Lung (tissue), 12 donors: ENCODE measurements around the gene SEPTIN5. TPM values are rescaled to one million over a fixed set of nuclear protein-coding genes. Genes with fewer than 3 reads are reported as not detected.

Source experiments
- ATAC-seq: fragments of 200-7000 bp; cut with Tn5 transposase; one replicate; pipeline ENCODE4 v1.9.1; 2020; ENCODE audit warnings: moderate number of reproducible peaks; ENCODE audit not compliant: insufficient read depth, low FRiP score
- DNase-seq, 3 donors: peaks; one replicate each; pipeline ENCODE4 v3.0.0-alpha.2; 2013 to 2017
- H3K27ac ChIP-seq, 2 donors: one replicate each; pipeline ENCODE4 v1.5.1; 2013; ENCODE audit warnings: mild to moderate bottlenecking in 2 of 2, moderate library complexity in 2 of 2, control low read depth in 1 of 2, inconsistent platforms in 1 of 2, low read depth in 1 of 2, low read length in 1 of 2
- H3K27me3 ChIP-seq, 3 donors: one replicate each; pipeline ENCODE4 v1.5.1; 2013; ENCODE audit warnings: low read length in 2 of 3; ENCODE audit not compliant: control insufficient read depth in 3 of 3, insufficient read depth in 3 of 3
- H3K36me3 ChIP-seq, 4 donors: one replicate each; pipeline ENCODE4 v1.5.1; 2013; ENCODE audit warnings: low read length in 4 of 4, mild to moderate bottlenecking in 1 of 4, moderate library complexity in 1 of 4; ENCODE audit not compliant: control insufficient read depth in 4 of 4, insufficient read depth in 4 of 4
- H3K4me1 ChIP-seq, 5 donors: one replicate each; pipeline ENCODE4 v1.5.1; 2013; ENCODE audit warnings: low read length in 5 of 5, mild to moderate bottlenecking in 2 of 5, moderate library complexity in 1 of 5; ENCODE audit not compliant: control insufficient read depth in 5 of 5, insufficient read depth in 5 of 5
- H3K4me3 ChIP-seq: one replicate; pipeline ENCODE4 v1.5.1; 2013; ENCODE audit warnings: mild to moderate bottlenecking, control low read depth, moderate library complexity
- H3K9ac ChIP-seq, 2 donors: one replicate each; pipeline ENCODE4 v1.5.1; 2013; ENCODE audit warnings: low read length in 2 of 2, control low read depth in 1 of 2; ENCODE audit not compliant: insufficient read depth in 1 of 2
- H3K9me3 ChIP-seq, 4 donors: one replicate each; pipeline ENCODE4 v1.5.1; 2013; ENCODE audit warnings: low read length in 3 of 4, mild to moderate bottlenecking in 1 of 4, moderate library complexity in 1 of 4; ENCODE audit not compliant: control insufficient read depth in 4 of 4, insufficient read depth in 3 of 4
- CTCF ChIP-seq: IDR thresholded peaks from 2 replicates; pipeline ENCODE4 v1.5.1; 2012; ENCODE audit warnings: mild to moderate bottlenecking; ENCODE audit errors: control extremely low read depth, extremely low read depth
- WGBS, 2 donors: extraction: QIAGEN DNeasy Blood & Tissue Kit; methylation state at CpG; one replicate each; pipeline ENCODE4 v1.1.7; 2013; 5-methylcytosine and 5-hydroxymethylcytosine counted together
- polyA plus RNA-seq, 2 donors: library from polyadenylated mRNA; stranded (reverse); fragments of 200-250 nt; gene quantifications; one replicate each; pipeline ENCODE4 v1.2.1, GENCODE V29; 2013
- total RNA-seq, 2 donors: library from RNA; depleted of rRNA in 1 of 2; stranded (reverse); fragments of >200 nt in 1 of 2; gene quantifications; one replicate each; pipeline ENCODE4 v1.2.1, GENCODE V29; 2014 to 2021
- donor health status: control.
- donor health status: control.
- donor health status: Bipolar disorder and iron deficiency.
- donor health status: healthy.
- donor health status: DM: yes; HTN: yes; CAD: no.

Gene SEPTIN5
- total and polyA plus RNA-seq, 4 donors: 10.4 to 32.5 (median 14.2) TPM

- DNase-seq: no peak
- no peak overlapping the region for H3K27ac ChIP-seq
Measured at GRCh38 chr22:19769393-19769715, 55.1 kb downstream of the SEPTIN5 start.

GRCh38 chr22:19770349-19771220 is 56.3 kb downstream of the SEPTIN5 start:
- Histone ChIP-seq H3K27me3 (peaks cover 0 to 29% (median 20%) of the 10 kb centered on the region in 3 donors), H3K4me1 (peaks cover 0 to 17% (median 0%) of the 10 kb centered on the region in 5 donors), H3K27ac (no peak overlapping the region), H3K4me3 (no peak overlapping the region), H3K9ac (no peak overlapping the region), H3K9me3 (peaks cover 0 to 6% (median 0%) of the 10 kb centered on the region in 4 donors), H3K36me3 (no peaks in the 10 kb centered on the region)
- DNase-seq (no peak), ATAC-seq (no peak)
- no peak for TF ChIP-seq CTCF
- 85 to 93% methylated on average over 24 to 25 of the region's 25 CpGs for WGBS, 2 donors

More at GRCh38 chr22:19769393-19769715, 55.1 kb downstream of the SEPTIN5 start:
- H3K4me3 ChIP-seq: no peak overlapping the region
- no peak for TF ChIP-seq CTCF
- no peak overlapping the region for H3K9ac ChIP-seq
- WGBS, 2 donors: 95% methylated on average over 12 of the region's 12 CpGs
- peaks cover 3 to 42% (median 32%) of the 10 kb centered on the region in 3 donors for H3K27me3 ChIP-seq
- no peak for ATAC-seq
- peaks cover 0 to 20% (median 0%) of the 10 kb centered on the region in 5 donors for H3K4me1 ChIP-seq
- no peaks in the 10 kb centered on the region for H3K36me3 ChIP-seq
- H3K9me3 ChIP-seq: peaks cover 0 to 6% (median 0%) of the 10 kb centered on the region in 4 donors

DNA sequence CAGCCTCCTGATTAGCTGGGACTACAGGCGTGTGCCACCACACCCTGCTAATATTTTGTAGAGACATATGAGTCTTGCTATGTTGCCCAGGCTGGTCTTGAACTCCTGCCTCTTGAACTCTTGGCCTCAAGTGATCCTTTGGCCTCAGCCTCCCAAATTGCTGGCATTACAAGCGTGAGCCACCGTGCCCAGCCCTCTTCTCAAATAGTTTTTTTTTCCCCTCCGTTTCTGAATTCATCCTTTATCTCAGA is 58.0 kb downstream of the SEPTIN5 start:
- DNase-seq (no peak), ATAC-seq (no peak)
- Histone ChIP-seq H3K9me3 (peaks cover 0 to 6% (median 0%) of the 10 kb centered on the region in 4 donors), H3K27me3 (peaks cover 0 to 27% (median 19%) of the 10 kb centered on the region in 3 donors), H3K4me3 (no peak overlapping the region), H3K9ac (no peak overlapping the region), H3K4me1 (peaks cover 0 to 9% (median 0%) of the 10 kb centered on the region in 5 donors), H3K27ac (no peak overlapping the region), H3K36me3 (no peaks in the 10 kb centered on the region)
- 73 to 80% methylated on average over 4 of the region's 4 CpGs for WGBS, 2 donors
- TF ChIP-seq CTCF: no peak

Other genes starting within 250 kb of the SEPTIN5 start
- gene UFD1, start 235.3 kb upstream of the SEPTIN5 start, total RNA-seq: 10 to 100 TPM; 23.1 to 67.7 TPM
- 100 to 1,000 TPM in 1 of 2 donors, 10 to 100 TPM in 1; 72.3 to 111 TPM for gene UFD1, start 235.3 kb upstream of the SEPTIN5 start, polyA plus RNA-seq
- 1 to 10 TPM; 2.1 to 4.0 TPM for gene CDC45, start 234.6 kb upstream of the SEPTIN5 start, total RNA-seq
- 1 to 10 TPM; 2.1 to 6.8 TPM for gene CDC45, start 234.6 kb upstream of the SEPTIN5 start, polyA plus RNA-seq
- 100 to 1,000 TPM; 157 to 322 TPM for gene CLDN5, start 190.1 kb upstream of the SEPTIN5 start, total RNA-seq
- 100 to 1,000 TPM; 406 to 548 TPM for gene CLDN5, start 190.1 kb upstream of the SEPTIN5 start, polyA plus RNA-seq
- gene GP1BB, start 9.0 kb downstream of the SEPTIN5 start, total RNA-seq: 1 to 10 TPM; 4.0 to 5.5 TPM
- gene GP1BB, start 9.0 kb downstream of the SEPTIN5 start, polyA plus RNA-seq: 1 to 10 TPM; 1.9 to 2.8 TPM
- gene TBX1, start 46.3 kb downstream of the SEPTIN5 start, total RNA-seq: 10 to 100 TPM in 1 of 2 donors, 1 to 10 TPM in 1; 3.4 to 19.3 TPM
- gene TBX1, start 46.3 kb downstream of the SEPTIN5 start, polyA plus RNA-seq: 1 to 10 TPM; 2.3 to 5.6 TPM
- 1 to 10 TPM; 4.5 to 9.3 TPM for gene GNB1L, start 140.4 kb downstream of the SEPTIN5 start, total RNA-seq
- 1 to 10 TPM; 5.1 to 8.3 TPM for gene GNB1L, start 140.4 kb downstream of the SEPTIN5 start, polyA plus RNA-seq
- 10 to 100 TPM; 11.4 to 22.7 TPM for gene RTL10, start 140.4 kb downstream of the SEPTIN5 start, total RNA-seq
- gene RTL10, start 140.4 kb downstream of the SEPTIN5 start, polyA plus RNA-seq: 10 to 100 TPM in 1 of 2 donors, 1 to 10 TPM in 1; 7.4 to 11.7 TPM
- gene COMT, start 227.3 kb downstream of the SEPTIN5 start, total RNA-seq: 100 to 1,000 TPM; 147 to 218 TPM
- 100 to 1,000 TPM; 198 to 272 TPM for gene COMT, start 227.3 kb downstream of the SEPTIN5 start, polyA plus RNA-seq
- gene TXNRD2, start 227.3 kb downstream of the SEPTIN5 start, total RNA-seq: 10 to 100 TPM; 20.3 to 41.1 TPM
- gene TXNRD2, start 227.3 kb downstream of the SEPTIN5 start, polyA plus RNA-seq: 10 to 100 TPM; 23.3 to 59.2 TPM